Measurements from ENCODE around the gene NME3.
"Not testable (repeated sequence)": the region's sequence is repeated elsewhere in the genome, so short reads cannot be mapped to it uniquely, and the experiment has no call there.

The NME3 gene

DNA sequence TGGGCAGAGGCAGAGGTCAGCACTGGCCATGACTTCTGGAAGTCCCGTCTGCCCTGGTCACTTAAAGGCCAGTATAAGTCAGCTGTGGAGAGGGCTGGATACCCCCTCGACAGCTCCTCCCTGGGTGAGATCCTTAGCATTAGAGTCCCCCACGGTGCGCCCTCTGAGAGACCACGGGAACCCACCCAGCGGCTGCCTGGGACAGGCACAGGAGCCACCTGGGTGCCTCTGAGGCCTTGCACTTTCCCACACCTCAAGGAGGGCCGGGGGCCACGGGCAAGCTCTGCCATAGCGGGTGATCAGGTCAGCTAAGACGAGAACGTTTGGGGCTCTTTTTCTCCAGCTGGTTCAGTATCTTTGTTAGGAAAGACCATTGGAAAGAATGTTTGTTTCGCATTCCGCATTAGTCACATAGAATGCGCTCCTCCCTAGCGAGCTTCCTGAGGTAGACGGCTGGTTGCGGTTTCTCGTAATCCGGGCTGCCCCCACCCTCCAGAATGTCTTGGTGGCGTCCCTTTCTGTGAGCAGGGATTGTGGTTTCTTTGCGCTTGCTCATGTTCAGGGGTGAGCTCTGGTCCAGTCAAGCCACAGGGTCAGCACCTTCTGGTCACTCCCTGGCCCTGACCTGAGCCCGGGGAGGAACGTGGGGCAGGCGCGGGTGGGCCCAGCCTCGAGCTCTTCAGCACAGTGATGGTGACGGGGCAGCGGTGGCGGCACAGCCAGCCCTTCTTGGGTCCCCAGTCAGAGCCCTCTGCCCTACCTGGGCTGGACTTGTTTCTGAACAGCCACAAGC is 25.2 kb downstream of the NME3 start:
- no peak for DNase-seq

DNA sequence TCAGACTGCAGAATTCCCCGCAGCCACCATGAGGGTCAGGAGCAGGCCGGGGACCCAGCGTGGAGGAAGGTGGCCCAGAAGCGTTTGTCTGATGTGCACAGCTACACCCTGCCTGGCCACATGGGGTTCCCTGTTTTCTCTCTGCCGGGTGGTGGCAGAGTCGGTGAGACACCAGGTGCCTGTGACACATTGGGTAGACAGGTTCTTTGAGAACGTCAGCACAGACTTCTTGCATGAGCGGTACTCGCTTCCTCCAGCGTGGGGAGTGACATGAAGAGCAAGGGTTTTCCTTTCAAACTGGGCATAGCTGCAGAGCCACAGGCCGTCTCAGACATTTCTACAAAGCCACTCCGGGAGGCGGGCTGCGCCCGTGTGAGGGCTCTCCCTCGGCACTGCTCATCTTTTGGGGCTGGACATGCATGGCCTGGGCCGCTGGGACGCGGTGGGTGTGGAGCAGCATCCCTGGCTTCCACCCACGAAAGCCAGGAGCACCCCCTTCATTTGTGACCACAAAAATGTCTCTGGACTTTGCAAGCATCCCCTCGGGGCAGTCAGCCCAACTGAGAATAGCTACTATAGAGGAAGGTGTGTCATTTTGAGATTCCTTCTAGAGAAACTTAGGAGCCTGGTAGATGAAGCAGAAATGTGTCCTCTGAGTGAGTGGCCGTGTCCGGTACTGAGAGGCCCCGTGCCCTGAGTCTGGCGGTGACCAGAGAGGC is 26.0 kb downstream of the NME3 start:
- DNase-seq: no peak

DNA sequence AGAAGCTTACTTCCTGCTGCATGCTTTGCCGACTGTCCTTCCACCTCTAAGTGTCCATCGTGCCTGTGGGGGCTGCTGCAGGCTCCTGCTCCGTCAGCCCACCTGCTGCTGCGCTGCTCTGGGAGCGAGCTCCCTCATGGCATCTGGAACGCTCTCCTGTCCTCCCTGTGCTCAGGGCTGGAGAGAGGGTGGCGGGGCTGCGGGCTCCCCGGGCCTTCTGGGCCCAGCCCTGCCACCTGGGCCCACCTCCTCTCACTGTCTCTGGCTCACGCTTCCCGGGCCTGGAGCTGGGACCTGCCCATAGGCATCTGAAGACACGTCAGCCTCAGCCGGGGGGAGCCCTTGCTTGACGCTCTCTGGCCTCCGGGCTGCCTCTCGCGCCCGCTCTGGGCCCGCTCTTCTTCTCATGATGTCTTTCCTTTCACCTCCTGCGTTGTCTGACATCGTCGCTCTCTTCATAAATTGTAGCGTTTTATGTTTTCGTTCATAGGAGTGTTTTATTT is 27.0 kb downstream of the NME3 start:
- no peak for DNase-seq

DNA sequence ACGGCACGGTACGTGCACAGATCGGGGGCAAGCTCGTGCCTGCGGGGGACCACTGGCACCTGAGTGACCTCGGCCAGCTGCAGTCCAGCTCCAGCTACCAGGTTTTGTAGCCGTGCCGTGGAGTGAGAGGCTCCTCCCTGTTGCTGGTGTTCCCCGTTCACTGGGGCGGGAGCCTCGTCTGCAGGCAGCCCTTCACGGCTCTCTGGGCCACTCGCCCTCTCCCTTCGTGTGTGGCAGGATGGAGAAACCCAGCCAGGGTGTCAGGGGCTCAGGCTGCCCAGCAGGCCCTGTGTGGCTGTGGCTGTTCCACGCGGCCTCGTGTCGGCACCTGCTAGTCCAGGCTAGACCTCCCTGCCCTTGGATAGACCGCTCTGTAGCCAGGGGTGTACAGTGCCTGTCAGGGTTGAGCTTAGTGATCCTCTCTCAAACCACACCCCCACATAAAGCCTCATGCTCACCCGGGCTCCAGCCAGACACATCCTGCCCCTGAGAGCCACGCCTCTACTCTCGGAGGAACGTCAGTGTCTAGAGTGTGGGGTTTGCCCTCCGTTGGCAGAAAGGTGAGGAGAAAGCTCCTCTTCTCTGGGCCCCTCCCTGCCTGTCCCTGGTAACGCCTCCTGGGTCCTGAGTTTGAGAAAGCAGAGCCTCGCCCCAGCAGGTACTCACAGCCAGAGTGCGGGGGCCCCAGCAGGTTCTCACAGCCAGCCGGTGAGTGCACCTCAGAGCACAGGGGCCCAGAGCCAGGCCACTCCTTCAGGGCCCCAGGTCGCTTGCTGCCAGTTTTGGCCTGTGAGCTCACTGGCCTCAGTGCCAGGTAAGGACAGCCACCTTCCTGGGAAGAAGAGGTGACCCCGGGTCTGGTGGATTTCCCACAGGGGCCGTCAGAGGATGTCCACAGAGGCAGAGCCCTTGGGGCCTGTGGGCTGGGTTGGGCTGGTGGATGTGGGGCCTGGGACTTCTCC is 27.7 kb downstream of the NME3 start:
- no peak for DNase-seq

DNA sequence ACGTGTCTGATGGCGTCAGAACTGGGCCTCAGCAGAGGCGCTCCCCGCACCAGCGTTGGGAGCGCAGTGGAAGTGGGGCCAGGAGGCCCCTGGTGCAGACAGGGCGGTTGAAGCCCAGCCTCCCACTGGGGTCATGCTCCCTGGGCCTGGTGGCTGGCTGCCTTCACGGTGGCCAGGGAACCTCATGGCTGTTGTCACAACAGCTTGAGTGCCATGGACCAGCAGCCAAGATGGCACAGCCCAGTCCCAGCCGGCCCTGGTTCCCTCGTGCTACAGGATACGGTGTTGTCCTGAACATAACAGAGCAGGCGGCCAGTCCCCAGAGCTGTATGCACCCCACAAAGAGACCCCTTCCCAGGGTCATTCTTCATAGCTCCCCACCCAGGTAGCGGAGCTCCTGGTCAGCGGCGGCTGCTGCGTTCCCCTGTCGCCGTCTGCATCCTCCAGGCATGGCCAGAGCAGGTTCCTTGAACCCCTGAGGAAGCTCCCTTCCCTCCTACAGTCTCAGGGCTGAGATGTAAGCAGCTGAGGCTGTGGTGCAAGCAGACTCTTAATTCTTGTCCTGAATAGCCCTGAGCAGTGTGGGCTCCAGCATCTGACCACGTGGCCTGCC is 29.7 kb downstream of the NME3 start:
- no peak for DNase-seq

DNA sequence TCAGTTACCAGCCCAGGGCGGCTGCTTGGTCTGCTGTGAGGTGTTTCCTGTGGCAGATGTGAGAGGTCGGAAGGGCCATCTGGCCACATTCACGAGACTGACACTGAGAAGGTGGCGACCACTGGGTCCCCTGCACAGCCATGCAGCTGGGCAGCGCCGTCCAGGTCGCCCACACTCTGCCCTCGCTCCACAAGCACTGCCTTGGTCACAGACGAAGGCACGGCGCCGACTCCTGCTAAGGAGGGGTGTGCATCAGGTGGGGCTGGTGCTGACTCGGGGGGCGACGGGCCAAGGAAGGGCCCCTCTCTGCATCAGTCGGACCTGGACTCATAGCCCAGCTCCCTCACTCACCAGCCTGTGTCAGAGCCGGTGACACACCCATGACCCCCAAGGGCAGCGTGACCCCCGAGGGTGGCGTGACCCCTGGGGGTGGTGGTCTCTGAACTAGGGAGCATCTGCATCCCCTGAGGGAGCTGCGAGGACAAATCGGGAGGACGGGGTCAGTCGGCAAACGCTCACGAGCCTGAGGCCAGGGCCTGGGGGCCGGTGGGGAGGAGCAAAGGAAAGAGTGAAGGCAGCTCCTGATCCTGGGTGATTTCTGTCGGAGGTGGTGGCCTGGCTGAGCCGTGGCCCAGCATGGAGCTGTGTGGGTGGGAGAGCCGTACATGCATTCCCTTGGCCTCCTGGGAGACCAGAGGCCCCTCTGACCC is 30.4 kb downstream of the NME3 start:
- no peak for DNase-seq

DNA sequence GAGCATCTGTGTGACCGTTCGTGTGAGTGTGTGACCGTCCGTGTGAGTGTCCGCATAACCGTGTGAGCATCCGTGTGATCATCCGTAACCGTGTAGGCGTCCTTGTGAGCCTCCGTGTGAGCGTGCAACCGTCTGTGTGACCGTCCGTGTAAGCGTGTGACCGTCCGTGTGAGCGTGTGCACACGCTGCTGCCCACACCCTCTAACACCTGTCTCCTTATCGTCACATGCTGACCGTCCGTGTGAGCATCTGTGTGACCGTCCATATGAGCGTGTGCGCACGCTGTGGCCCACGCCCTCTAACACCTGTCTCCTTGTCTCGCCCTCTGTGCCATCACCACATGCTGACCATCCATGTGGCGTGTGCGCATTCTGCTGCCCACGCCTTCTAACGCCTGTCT is 31.1 kb downstream of the NME3 start:
- DNase-seq: no peak

DNA sequence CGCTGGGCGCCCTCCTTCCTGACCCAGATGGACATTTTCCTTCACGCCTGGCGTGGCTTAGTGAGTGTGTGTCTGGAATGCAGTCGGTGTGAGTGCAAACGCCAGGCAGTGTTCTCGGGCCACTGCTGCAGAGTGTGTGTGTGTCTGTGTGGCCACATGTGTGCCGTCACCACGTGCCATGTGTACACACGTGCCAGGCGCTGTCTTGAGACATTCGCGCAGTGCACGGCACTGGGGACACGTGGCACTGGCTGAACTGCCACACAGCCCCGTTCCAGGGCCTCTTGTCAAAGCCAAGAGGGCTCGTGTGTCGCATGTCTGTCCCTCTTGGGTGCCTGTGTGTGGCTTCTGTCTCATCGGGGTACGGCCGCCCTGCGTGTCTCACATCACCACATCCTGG is 36.5 kb downstream of the NME3 start:
- no peak for DNase-seq

DNA sequence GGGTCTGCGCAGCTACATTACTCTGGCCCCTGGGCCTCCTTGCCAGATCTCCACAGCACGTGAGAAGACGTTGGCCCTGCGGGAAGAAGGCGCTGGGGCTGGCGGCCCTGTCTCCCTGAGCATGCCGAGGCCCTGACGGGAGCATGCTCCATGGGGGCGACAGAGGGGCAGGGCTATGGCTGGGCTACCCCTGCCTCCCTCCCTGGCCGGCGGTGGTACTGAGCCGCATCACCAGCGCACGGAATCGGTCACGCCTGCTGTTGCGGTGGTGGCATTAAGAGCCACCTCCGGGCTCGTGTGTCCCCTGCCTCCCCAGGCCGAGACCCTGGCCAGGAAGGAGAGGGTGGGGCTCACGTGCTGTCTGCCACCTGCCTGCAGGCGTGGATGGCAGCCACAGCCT is 37.2 kb downstream of the NME3 start:
- DNase-seq: no peak

DNA sequence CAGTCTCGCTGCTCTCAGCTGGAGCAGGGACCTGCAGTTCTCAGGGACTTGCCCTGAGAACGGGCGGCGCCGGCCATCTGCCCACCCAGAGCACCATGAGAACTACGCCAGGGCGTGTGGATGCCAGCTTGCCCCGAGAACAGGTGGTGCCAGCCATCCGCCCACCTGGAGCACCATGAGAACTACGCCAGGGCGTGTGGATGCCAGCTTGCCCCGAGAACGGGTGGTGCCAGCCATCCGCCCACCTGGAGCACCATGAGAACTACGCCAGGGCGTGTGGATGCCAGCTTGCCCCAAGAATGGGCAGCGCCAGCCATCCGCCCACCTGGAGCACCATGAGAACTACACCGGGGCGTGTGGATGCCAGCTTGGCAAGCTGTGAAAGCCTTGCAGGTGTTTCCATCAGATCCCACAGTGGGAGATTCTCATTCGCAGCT is 38.8 kb downstream of the NME3 start:
- not testable (repeated sequence) for DNase-seq

DNA sequence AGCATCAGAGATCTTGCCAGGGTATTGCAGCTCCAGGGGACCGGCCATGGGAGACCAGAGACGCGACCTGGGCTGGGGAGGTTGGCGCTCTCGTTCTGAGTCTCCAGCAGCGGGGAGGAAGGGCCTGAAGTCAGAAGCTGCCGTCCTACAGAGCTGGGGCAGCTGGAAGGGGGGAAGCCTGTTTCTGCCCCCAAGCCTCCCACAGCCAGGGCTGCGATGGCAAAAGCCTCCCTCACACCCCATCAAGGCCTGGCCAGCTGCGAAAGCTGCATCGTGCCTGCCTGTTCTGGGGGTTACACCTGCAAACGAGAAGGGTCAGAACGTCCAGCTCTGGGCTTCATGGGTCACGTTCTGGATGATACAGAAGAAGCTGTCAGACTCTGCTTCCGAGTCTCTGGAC is 39.3 kb downstream of the NME3 start:
- DNase-seq: no peak

DNA sequence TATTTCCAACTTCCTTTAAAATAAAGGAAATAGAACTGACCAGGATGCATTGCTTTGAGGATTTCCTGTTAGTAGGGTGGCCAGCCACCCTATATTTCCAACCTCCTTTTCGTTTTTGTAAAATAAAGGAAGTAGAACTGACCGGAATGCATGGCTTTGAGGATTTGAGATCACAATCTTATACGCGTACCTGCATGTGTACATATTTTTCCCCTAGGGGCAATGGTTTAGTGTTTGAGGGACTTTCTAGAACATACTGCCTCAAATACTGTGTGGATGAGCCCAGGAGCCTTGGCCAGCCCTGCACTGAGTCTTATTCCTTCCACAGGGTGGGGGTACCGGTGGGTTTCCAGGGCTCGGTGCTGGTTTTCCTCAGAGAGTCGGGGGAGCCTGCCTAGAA is 39.7 kb downstream of the NME3 start:
- no peak for DNase-seq

DNA sequence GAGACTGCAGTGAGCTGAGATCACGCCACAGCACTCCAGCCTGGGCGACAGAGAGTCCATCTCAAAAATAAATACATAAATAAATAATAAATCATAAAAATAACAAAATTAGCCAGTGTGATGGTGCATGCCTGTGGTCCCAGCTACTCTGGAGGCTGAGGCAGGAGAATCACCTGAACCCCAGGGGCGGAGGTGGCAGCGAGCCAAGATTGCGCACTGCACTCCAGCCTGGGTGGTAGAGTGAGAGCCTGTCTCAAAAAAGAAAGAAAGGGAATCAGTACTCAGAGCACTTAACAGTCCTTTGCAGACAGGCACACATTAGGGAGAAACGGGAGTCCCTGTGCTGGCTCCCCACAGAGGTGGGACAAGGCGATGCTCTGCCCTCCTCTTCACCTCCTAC is 40.3 kb downstream of the NME3 start:
- DNase-seq: no peak

DNA sequence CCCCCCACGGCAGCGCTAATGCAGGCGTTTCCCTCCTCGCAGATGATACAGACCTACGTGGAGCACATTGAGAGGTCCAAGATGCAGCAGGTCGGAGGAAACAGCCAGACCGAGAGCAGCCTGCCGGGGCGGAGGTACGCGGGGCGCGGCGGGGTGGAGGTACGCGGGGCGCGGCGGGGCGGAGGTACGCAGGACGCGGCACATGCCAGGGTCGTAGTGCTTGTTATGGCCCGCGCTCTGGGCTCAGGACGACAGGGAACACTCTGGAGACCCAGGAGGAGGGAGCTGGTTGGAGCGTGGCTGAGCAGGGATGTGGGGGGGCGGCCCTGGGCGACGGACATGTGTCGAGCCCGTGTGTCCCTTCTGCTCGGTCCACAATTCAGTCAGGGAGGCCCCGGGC is 41.9 kb downstream of the NME3 start:
- DNase-seq: no peak

DNA sequence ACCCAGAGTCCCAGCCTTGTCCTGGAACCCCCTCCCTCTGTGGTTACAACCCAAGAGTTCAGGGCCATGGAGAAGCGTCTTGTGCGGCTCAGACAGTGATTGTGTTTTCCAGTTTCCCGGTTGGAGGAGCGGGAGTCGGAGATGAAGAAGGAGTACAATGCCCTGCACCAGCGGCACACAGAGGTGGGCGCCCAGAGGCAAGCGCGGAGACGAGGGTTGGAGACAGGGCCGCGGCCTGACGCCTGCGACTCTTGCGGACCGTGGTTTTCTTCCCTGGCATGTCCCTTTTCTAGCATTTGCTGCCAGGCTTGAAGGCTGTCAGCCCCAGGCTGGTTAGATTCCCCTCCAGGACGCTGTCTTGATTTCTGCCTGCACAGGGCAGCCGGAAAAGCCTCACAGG is 42.3 kb downstream of the NME3 start:
- DNase-seq: no peak

DNA sequence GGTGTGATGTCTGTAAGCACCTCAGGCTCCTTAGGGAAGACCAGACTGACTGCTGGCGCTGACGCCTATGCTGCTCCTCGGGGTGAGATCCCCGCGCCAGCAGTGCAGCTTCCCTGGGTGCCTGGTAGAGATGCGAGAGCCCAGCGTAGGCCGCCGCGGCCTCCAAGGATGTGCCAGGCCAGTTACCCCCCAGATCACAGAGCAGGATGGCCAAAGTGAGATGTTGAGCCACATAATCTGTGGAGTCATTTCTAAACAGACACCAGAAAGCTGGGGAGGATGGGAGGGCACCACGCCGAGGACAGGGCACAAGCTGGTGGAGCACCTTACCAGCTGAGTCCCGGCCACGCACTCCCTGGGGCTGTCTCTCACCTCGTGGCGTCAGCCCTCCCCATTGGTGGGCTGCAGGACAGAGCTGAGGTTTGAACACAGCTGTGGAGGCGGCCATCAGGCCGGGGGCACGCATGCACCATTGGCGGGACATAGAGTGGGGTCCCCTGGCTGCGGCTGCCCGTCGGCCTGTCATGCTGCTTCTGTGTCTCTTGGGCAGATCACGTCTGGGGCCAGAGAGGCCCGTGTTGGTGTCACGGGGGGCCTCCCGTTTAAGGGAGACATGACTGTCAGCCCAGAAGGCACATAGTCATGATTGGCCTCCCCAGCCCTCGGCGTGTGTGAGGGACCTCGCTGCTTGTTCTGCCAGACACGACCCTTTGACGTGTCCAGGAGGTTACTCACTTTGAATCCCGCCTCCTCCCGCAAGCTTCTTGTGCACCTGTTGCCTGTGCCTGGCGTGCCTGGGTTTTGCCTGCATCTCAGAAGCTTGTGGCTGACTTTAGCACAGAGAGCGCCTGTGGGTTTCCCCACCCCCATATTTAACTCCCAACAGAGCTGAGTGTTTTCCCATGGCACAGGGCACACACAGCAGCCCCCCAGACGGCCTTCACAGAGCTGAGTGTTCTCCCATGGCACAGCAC is 43.4 kb downstream of the NME3 start:
- DNase-seq: no peak

DNA sequence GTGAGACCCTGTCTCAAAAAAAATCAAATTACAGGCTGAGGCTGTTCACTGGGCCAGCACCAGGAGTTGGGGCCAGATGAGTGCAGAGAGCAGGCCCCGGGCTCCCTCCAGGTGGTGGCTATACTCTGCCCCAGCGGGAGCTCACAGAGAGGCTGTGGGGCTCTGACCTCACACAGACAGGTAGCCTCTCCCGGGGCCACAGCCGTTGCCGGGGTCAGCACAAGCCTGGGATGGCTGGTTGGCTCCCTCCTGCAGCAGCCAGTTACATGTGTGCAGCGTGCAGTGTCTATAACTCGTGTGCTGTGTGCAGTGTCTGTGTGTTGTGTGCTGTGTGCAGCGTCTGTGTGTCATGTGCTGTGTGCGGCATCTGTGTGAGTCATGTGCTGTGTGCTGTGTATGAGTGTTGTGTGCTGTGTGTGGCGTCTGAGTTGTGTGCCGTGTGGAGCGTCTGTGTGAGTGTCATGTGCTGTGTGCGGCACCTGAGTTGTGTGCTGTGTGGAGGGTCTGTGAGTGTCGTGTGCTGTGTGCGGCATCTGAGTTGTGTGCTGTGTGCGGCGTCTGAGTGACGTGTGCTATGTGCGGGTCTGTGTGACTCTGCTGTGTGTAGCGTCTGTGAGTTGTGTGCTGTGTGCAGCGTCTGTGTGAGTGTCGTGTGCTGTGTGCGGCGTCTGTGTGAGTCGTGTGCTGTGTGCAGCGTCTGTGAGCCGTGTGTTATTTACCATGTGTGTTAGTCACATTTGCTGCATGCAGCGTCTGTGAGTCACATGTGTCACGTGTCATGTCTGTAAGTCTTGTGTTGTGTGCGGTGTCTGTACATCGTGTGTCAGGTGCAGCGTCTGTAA is 44.5 kb downstream of the NME3 start:
- no peak for DNase-seq

DNA sequence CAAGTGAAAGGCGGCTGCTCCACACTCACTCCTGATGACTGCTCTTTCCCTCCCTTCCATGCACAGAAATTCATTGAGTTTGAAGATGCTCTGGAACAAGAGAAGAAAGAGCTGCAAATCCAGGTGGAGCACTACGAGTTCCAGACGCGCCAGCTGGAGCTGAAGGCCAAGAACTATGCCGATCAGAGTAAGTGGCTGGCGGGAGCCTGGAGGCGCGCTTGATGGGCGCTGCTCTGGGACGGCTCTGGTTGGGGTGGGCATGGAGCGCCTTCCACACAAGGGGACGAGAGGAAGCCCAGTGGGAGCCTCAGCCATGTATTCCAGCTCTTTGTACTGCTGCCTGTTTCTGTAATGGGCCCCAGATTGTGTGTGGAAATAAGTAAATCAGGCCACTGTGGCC is 46.9 kb downstream of the NME3 start:
- no peak for DNase-seq

DNA sequence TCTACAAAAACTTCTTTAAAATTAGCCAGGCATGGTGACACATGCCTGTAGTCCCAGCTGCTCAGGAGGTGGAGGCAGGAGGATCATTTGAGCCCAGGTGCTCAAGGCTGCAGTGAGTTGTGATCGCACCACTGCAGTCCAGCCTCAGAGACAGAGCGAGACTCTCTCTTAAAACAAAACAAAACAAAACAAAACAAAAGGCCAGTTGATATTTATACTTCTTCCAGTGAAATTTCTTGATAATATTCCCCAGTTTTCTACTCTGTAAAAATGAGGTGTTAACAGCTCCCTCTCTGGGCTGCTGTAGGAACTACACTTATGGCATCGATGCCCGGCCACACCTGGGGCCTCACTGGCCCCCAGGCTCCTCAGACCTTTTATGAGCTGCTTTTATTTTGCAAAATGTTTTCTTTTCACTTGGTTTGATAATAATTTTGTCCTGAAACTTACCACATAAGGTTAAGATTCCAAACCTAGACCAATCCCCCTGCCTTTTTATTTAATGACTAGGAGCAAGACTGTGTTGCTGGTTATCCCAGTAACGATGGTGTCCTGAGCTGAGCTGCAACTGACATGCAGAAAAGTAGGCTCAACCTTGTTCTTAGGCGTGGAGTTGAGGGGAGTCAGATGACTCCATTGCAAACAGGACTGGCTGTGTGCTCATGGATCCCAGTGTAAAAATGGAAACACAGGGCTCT is 47.7 kb downstream of the NME3 start:
- DNase-seq: no peak

Measured in activated T-cell treated with anti-CD3 and anti-CD28 coated beads for 4 hours (primary cell).